Measurements from ENCODE around the gene ABCD3.

DNA sequence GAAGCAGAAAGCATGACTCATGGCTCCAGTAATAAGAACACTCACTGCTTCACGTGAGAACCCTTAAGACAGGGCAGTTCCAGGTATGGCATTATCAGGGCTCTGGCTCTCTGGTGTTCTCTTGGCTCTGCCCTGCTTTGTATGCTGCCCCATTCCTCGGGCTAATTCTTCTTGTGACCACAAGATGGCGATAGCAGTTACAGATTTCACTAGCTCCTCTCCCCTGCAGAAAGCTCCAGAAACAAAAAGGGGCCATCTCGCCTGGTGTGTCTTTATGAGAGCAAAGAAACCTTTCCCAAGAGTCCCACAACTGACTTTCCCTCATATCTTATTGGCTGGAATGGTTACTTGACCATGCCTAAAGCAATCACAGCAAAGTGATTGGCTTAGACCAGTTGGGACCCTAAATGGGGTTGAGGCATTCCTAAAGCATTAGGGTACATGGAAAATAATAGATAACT, 63.3 kb downstream of the ABCD3 start:
- TF ChIP-seq RAD21 (conservative IDR thresholded peaks at IDR 0.05): peak; percentile 71
- TF ChIP-seq, protein P1, sequence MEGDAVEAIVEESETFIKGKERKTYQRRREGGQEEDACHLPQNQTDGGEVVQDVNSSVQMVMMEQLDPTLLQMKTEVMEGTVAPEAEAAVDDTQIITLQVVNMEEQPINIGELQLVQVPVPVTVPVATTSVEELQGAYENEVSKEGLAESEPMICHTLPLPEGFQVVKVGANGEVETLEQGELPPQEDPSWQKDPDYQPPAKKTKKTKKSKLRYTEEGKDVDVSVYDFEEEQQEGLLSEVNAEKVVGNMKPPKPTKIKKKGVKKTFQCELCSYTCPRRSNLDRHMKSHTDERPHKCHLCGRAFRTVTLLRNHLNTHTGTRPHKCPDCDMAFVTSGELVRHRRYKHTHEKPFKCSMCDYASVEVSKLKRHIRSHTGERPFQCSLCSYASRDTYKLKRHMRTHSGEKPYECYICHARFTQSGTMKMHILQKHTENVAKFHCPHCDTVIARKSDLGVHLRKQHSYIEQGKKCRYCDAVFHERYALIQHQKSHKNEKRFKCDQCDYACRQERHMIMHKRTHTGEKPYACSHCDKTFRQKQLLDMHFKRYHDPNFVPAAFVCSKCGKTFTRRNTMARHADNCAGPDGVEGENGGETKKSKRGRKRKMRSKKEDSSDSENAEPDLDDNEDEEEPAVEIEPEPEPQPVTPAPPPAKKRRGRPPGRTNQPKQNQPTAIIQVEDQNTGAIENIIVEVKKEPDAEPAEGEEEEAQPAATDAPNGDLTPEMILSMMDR (IDR thresholded peaks at IDR 0.05; ENCODE audit: poor library complexity, severe bottlenecking): peak; percentile 75
- TF ChIP-seq POLR2AphosphoS5 (IDR thresholded peaks at IDR 0.05): no peak
- peak; percentile 79 for TF ChIP-seq SMC3 (conservative IDR thresholded peaks at IDR 0.05; ENCODE audit: poor library complexity)
